ENCODE measurements around the gene UQCRC1.

DNA sequence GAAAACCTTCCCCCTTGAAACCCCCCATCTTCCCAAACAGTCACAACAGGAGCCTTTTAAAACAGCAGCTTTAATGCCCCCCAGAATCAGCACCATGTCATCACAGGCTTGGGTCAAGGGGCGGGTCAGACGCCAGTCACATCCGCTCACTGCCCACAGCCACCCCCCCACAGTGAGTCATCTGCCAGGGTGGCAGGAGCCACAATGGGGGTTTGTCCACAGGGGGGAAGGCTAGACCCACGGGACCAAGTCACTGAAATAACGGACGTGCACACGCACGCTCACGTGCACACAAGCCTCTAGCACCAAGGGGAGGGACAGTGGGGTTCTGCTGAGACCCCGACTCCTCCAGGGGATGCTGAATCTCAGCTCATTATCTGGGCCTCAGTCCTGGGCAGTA lies 45.4 kb downstream of the UQCRC1 start:
- TF ChIP-seq, protein P1, sequence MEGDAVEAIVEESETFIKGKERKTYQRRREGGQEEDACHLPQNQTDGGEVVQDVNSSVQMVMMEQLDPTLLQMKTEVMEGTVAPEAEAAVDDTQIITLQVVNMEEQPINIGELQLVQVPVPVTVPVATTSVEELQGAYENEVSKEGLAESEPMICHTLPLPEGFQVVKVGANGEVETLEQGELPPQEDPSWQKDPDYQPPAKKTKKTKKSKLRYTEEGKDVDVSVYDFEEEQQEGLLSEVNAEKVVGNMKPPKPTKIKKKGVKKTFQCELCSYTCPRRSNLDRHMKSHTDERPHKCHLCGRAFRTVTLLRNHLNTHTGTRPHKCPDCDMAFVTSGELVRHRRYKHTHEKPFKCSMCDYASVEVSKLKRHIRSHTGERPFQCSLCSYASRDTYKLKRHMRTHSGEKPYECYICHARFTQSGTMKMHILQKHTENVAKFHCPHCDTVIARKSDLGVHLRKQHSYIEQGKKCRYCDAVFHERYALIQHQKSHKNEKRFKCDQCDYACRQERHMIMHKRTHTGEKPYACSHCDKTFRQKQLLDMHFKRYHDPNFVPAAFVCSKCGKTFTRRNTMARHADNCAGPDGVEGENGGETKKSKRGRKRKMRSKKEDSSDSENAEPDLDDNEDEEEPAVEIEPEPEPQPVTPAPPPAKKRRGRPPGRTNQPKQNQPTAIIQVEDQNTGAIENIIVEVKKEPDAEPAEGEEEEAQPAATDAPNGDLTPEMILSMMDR (conservative IDR thresholded peaks at IDR 0.05 in 1 of 2, IDR thresholded peaks at IDR 0.05 in 1 of 2; ENCODE audit: low read depth in 1 of 2, low read length in 2 of 2) = no peak
- no peak for TF ChIP-seq EZH2 (IDR thresholded peaks at IDR 0.05; ENCODE audit: low read length, missing control alignments)
